ENCODE results near the gene MGMT. TPM values are rescaled to one million over a fixed set of nuclear protein-coding genes. Genes with fewer than 3 reads are reported as not detected.

The MGMT gene
- polyA plus RNA-seq, 1 donor, result 18.0 TPM

DNA sequence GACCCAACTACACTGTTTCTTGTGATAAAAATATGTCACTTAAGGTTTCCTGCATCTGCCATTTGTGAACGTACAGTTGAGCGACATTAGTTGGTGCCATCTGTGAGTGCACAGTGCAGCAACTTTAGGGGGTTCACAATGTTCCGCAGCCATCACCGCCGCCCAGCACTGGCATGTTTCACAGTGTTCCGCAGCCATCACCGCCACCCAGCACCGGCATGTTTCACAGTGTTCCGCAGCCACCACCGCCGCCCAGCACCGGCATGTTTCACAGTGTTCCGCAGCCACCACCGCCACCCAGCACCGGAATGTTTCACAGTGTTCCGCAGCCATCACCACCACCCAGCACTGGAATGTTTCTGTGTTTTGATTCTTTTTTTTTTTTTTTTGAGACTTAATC lies 83.0 kb downstream of the MGMT start:
- Histone ChIP-seq H3K9me3 (ENCODE audit: control insufficient read depth, low read depth, low read length) (peaks cover 3% of the 10 kb centered on the region), H3K4me3 (ENCODE audit: low read length) (no peak overlapping the region), H3K27me3 (ENCODE audit: control insufficient read depth, insufficient read depth, low read length) (no peaks in the 10 kb centered on the region), H3K27ac (ENCODE audit: low read length) (no peak overlapping the region), H3K4me1 (ENCODE audit: control insufficient read depth, insufficient read depth, low read length) (peaks cover 2% of the 10 kb centered on the region), H3K36me3 (ENCODE audit: control insufficient read depth, insufficient read depth, low read length) (peaks cover 4% of the 10 kb centered on the region)
- DNase-seq, result no peak
- no CpG with 5 or more reads among the region's 16 CpGs for WGBS (ENCODE audit: insufficient coverage, low lambda C conversion rate)

DNA sequence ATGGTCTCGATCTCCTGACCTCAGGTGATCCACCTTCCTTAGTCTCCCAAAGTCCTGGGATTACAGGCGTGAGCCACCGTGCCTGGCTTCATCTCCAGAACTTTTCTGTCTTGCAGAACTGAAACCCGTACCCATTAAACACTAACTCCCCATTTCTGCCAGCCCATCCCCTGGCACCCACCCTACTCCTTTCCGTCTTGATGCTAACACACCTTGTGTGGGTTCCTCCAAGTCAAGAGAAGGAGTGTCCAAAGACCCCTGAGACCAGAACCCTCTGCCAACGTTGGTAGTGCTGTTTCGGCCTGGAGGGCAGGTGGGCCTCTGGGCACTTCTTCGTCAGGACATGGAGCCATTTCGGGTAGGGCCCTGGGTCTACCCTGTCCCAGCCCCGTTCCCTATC lies 83.6 kb downstream of the MGMT start:
- no peak for DNase-seq
- Histone ChIP-seq H3K9me3 (ENCODE audit: control insufficient read depth, low read depth, low read length) (peaks cover 3% of the 10 kb centered on the region), H3K36me3 (ENCODE audit: control insufficient read depth, insufficient read depth, low read length) (peaks cover 4% of the 10 kb centered on the region), H3K27ac (ENCODE audit: low read length) (no peak overlapping the region), H3K4me3 (ENCODE audit: low read length) (no peak overlapping the region), H3K4me1 (ENCODE audit: control insufficient read depth, insufficient read depth, low read length) (peaks cover 2% of the 10 kb centered on the region), H3K27me3 (ENCODE audit: control insufficient read depth, insufficient read depth, low read length) (no peaks in the 10 kb centered on the region)
- 80% methylated on average over 1 of the region's 10 CpGs for WGBS (ENCODE audit: insufficient coverage, low lambda C conversion rate)

DNA sequence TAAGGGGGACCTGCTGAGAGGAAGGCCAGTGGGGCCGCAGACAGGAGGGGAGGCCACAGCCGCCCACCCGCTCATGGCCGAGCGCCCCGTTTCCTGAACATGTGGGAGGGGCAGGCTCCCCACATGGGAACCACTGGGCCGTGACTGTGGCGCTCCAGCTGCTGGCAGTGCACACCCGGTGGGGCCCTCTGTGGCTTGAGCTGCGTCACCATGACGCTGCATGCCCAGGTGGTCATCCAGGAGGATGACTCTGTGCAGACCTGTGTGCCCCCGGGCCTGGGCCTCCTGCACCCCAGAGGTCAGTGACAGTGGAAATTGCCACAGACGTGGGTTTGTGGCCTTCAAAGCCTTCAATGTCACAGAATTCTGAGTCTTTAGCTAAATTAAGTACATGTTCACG lies 85.1 kb downstream of the MGMT start:
- Histone ChIP-seq H3K27ac (ENCODE audit: low read length) (no peak overlapping the region), H3K27me3 (ENCODE audit: control insufficient read depth, insufficient read depth, low read length) (no peaks in the 10 kb centered on the region), H3K4me3 (ENCODE audit: low read length) (no peak overlapping the region), H3K36me3 (ENCODE audit: control insufficient read depth, insufficient read depth, low read length) (peaks cover 5% of the 10 kb centered on the region), H3K4me1 (ENCODE audit: control insufficient read depth, insufficient read depth, low read length) (peaks cover 2% of the 10 kb centered on the region), H3K9me3 (ENCODE audit: control insufficient read depth, low read depth, low read length) (peaks cover 3% of the 10 kb centered on the region)
- WGBS (ENCODE audit: insufficient coverage, low lambda C conversion rate), result no CpG with 5 or more reads among the region's 14 CpGs
- no peak for DNase-seq

DNA sequence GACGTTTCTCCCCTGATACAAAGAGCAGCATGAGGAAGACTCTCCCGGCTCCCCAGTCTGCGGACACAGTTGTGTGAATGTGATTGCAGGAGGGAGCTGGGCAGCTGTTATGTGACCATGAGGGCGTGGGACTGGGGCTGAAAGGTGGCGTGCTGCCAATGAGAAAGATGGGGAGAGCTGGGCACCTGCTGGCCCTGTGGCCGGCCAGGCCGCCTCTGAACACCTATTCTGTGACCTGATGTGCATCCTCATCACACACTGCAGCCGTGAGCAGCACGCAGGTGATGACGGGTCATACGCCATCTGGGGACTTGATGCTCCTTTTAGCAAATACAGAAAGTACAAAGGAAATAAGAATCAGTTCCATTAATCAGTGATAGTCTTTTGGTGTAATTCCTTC lies 86.9 kb downstream of the MGMT start:
- Histone ChIP-seq H3K4me1 (ENCODE audit: control insufficient read depth, insufficient read depth, low read length) (peaks cover 2% of the 10 kb centered on the region), H3K27me3 (ENCODE audit: control insufficient read depth, insufficient read depth, low read length) (no peaks in the 10 kb centered on the region), H3K9me3 (ENCODE audit: control insufficient read depth, low read depth, low read length) (peaks cover 3% of the 10 kb centered on the region), H3K36me3 (ENCODE audit: control insufficient read depth, insufficient read depth, low read length) (peaks cover 5% of the 10 kb centered on the region), H3K4me3 (ENCODE audit: low read length) (no peak overlapping the region), H3K27ac (ENCODE audit: low read length) (no peak overlapping the region)
- no CpG with 5 or more reads among the region's 11 CpGs for WGBS (ENCODE audit: insufficient coverage, low lambda C conversion rate)
- no peak for DNase-seq

DNA sequence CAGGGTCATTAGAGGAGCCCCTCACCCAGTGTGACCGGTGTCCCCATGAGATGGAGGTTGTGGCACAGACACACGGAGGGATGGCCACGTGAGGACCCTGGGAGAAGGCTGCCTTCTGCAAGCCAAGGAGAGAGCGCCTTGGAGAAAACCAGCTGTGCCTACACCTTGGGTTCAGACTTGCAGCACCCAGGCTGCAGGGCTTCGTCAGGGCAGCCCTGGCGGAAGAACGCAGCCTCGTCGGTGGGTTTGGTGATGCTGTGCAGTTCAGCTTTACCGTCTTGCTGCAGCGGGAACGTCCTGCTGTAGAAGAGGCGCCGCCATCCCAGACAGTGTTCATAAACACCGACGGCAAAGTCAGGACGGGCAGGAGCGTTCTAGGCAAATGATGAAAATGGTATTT lies 89.3 kb downstream of the MGMT start:
- Histone ChIP-seq H3K27ac (ENCODE audit: low read length) (no peak overlapping the region), H3K4me3 (ENCODE audit: low read length) (no peak overlapping the region), H3K9me3 (ENCODE audit: control insufficient read depth, low read depth, low read length) (peaks cover 3% of the 10 kb centered on the region), H3K4me1 (ENCODE audit: control insufficient read depth, insufficient read depth, low read length) (no peaks in the 10 kb centered on the region), H3K36me3 (ENCODE audit: control insufficient read depth, insufficient read depth, low read length) (peaks cover 5% of the 10 kb centered on the region), H3K27me3 (ENCODE audit: control insufficient read depth, insufficient read depth, low read length) (no peaks in the 10 kb centered on the region)
- WGBS (ENCODE audit: insufficient coverage, low lambda C conversion rate), result no CpG with 5 or more reads among the region's 18 CpGs
- DNase-seq, result no peak

DNA sequence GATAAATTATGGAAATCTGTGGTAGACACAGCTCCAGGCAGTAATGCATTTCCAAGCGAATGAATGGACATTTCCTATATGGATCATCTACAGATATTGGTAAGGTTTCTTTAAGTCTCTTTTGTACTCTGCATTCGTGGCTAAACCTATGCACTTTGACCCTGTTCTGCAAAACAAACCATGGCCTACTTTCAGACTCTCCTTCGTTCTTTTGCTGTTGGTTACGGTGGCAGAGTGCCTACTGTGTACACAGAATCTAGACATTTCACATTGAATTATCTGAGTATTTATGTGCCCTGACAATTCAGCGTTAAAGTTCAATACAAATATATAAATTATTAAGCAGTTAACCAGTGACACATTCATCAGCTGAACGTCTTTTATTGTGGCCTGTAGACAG lies 93.3 kb downstream of the MGMT start:
- no peak for DNase-seq
- Histone ChIP-seq H3K36me3 (ENCODE audit: control insufficient read depth, insufficient read depth, low read length) (peaks cover 2% of the 10 kb centered on the region), H3K4me3 (ENCODE audit: low read length) (no peak overlapping the region), H3K9me3 (ENCODE audit: control insufficient read depth, low read depth, low read length) (peaks cover 3% of the 10 kb centered on the region), H3K27ac (ENCODE audit: low read length) (no peak overlapping the region), H3K4me1 (ENCODE audit: control insufficient read depth, insufficient read depth, low read length) (no peaks in the 10 kb centered on the region), H3K27me3 (ENCODE audit: control insufficient read depth, insufficient read depth, low read length) (no peaks in the 10 kb centered on the region)
- 80% methylated on average over 1 of the region's 6 CpGs for WGBS (ENCODE audit: insufficient coverage, low lambda C conversion rate)

DNA sequence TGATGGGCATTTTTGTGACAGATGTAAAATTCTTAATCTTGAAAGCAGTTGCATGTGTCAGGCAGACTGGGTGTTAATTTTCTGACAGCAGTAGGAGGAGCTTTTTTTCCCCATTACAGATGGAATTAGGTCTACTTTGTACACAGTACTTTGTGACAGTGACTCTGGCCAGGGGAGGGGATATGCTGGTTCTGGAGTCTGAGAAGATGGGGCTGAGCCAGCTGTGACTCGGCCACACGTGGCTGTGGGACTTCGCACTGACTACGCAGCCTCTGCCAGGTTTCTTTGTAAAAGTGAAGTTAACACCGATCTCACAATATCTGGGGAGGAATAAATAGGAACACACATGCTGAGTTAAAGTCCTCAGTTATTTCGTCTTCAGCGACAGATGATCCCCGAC lies 95.4 kb downstream of the MGMT start:
- Histone ChIP-seq H3K9me3 (ENCODE audit: control insufficient read depth, low read depth, low read length) (peaks cover 3% of the 10 kb centered on the region), H3K4me3 (ENCODE audit: low read length) (no peak overlapping the region), H3K36me3 (ENCODE audit: control insufficient read depth, insufficient read depth, low read length) (peaks cover 3% of the 10 kb centered on the region), H3K27me3 (ENCODE audit: control insufficient read depth, insufficient read depth, low read length) (no peaks in the 10 kb centered on the region), H3K4me1 (ENCODE audit: control insufficient read depth, insufficient read depth, low read length) (no peaks in the 10 kb centered on the region), H3K27ac (ENCODE audit: low read length) (no peak overlapping the region)
- no peak for DNase-seq
- WGBS (ENCODE audit: insufficient coverage, low lambda C conversion rate), result no CpG with 5 or more reads among the region's 8 CpGs

DNA sequence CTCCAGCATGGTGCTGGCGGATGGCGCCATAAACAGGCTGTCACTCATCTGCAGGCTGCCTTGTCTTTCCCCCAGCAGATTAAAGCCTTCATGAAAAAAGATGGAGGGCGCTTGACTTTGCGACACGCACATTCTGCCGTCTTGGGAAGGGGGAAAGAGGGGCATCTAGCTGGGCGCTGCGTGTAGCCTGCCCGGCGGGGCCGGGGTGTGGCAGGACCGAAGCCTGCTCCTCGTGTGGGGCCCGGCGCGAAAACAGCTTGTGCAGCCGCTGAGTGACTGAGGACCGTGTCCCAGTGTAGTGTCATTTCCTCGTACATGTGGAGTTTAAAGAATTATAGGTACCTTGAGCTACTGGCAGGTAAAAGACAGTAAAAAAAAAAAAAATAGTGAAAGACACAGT lies 97.9 kb downstream of the MGMT start:
- WGBS (ENCODE audit: insufficient coverage, low lambda C conversion rate), result 81% methylated on average over 3 of the region's 19 CpGs
- DNase-seq, result no peak
- peaks cover 3% of the 10 kb centered on the region for H3K9me3 ChIP-seq (ENCODE audit: control insufficient read depth, low read depth, low read length)
- H3K36me3 ChIP-seq (ENCODE audit: control insufficient read depth, insufficient read depth, low read length), result peaks cover 3% of the 10 kb centered on the region
- no peak overlapping the region for H3K27ac ChIP-seq (ENCODE audit: low read length)
- no peak overlapping the region for H3K4me3 ChIP-seq (ENCODE audit: low read length)
- no peaks in the 10 kb centered on the region for H3K4me1 ChIP-seq (ENCODE audit: control insufficient read depth, insufficient read depth, low read length)
- no peaks in the 10 kb centered on the region for H3K27me3 ChIP-seq (ENCODE audit: control insufficient read depth, insufficient read depth, low read length)

DNA sequence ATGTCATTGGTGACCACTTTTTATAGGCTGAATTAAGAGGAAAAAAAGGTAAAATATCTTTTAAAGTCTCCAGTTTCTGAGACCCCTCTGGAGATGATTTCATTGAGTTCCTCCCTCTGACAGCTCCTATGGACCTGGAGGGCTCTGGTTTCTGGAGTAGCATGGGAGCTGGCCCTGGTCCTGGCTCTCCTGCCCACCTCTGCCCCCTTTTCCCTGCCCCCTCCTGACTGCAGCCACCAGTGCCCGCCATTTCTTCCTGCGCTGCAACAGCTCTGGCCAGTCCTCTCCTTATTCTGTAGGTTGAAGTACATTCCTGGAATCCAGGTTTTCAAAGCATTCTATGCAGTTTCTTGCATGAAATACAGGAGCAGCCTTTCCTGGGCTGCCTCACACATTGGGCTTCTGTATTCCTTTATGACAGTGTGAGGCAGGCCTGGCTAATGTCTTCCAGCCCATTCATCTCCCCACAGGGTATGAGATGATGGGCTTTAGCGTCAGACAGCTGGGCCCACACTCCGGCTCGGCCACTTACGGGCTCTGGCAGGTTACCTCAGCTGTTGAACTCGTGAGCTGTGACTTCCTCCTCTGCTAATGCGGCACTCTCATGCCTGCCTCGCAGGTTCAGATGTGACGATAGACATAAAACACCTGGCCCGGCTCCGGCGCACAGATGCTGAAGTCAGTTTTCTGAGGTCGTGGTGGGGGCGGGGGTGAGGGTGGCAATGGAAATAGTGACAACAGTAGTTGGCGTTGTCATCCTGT lies 101.7 kb downstream of the MGMT start:
- Histone ChIP-seq H3K9me3 (ENCODE audit: control insufficient read depth, low read depth, low read length) (peaks cover 6% of the 10 kb centered on the region), H3K4me1 (ENCODE audit: control insufficient read depth, insufficient read depth, low read length) (no peaks in the 10 kb centered on the region), H3K27ac (ENCODE audit: low read length) (no peak overlapping the region), H3K27me3 (ENCODE audit: control insufficient read depth, insufficient read depth, low read length) (no peaks in the 10 kb centered on the region), H3K4me3 (ENCODE audit: low read length) (no peak overlapping the region), H3K36me3 (ENCODE audit: control insufficient read depth, insufficient read depth, low read length) (peaks cover 3% of the 10 kb centered on the region)
- 100% methylated on average over 1 of the region's 16 CpGs for WGBS (ENCODE audit: insufficient coverage, low lambda C conversion rate)
- DNase-seq, result peak in 1 of 2 donors; percentile 13

DNA sequence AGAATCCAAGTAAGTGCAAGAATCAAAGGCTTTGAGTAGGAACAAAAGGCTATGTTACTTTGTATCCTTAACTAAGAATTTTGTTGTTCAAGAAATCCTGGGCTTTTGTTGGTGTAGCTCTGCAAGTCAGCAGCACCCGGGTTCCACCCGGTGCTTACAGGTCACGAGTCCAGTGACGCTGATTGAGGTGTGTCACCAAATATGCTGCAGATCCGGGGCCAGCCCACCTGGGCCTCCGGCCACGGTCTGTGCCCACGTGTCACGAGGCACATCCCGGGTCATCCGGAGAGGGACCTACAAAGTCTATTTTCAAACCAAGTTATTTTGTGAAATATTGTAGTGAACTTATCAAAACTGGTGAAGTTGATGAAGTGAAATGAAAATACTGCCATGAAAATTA lies 103.1 kb downstream of the MGMT start:
- no peak for DNase-seq
- WGBS (ENCODE audit: insufficient coverage, low lambda C conversion rate), result no CpG with 5 or more reads among the region's 11 CpGs
- Histone ChIP-seq H3K36me3 (ENCODE audit: control insufficient read depth, insufficient read depth, low read length) (peaks cover 3% of the 10 kb centered on the region), H3K4me3 (ENCODE audit: low read length) (no peak overlapping the region), H3K27me3 (ENCODE audit: control insufficient read depth, insufficient read depth, low read length) (no peaks in the 10 kb centered on the region), H3K9me3 (ENCODE audit: control insufficient read depth, low read depth, low read length) (peaks cover 3% of the 10 kb centered on the region), H3K4me1 (ENCODE audit: control insufficient read depth, insufficient read depth, low read length) (no peaks in the 10 kb centered on the region), H3K27ac (ENCODE audit: low read length) (no peak overlapping the region)

DNA sequence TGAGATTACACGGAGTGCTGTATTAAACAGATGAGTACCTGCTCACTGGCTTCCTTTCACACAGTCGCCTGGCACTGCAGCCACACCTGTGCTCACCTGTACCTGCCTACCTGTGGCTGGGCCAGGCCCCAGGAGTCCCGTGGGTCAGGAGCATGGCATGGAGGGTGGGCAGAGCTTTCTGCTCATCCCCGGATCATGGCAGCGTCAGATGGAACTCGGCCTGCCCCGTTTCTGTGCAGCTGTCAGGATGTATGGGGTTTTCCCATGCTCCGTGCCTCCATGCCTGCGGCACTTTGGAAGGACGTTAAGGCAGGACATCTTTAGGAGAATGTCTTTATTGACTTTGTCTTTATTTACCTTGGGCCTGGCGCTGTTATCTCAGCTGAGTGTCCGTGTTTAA lies 112.2 kb downstream of the MGMT start:
- no peak overlapping the region for H3K27ac ChIP-seq (ENCODE audit: low read length)
- no peak overlapping the region for H3K4me3 ChIP-seq (ENCODE audit: low read length)
- H3K4me1 ChIP-seq (ENCODE audit: control insufficient read depth, insufficient read depth, low read length), result no peaks in the 10 kb centered on the region
- peaks cover 3% of the 10 kb centered on the region for H3K9me3 ChIP-seq (ENCODE audit: control insufficient read depth, low read depth, low read length)
- H3K27me3 ChIP-seq (ENCODE audit: control insufficient read depth, insufficient read depth, low read length), result no peaks in the 10 kb centered on the region
- DNase-seq, result no peak
- 40% methylated on average over 1 of the region's 12 CpGs for WGBS (ENCODE audit: insufficient coverage, low lambda C conversion rate)
- H3K36me3 ChIP-seq (ENCODE audit: control insufficient read depth, insufficient read depth, low read length), result no peaks in the 10 kb centered on the region
